ENCODE results near the gene SLC26A11.
"Not testable (repeated sequence)": the region's sequence is repeated elsewhere in the genome, so short reads cannot be mapped to it uniquely, and the experiment has no call there.

Gene SLC26A11

DNA sequence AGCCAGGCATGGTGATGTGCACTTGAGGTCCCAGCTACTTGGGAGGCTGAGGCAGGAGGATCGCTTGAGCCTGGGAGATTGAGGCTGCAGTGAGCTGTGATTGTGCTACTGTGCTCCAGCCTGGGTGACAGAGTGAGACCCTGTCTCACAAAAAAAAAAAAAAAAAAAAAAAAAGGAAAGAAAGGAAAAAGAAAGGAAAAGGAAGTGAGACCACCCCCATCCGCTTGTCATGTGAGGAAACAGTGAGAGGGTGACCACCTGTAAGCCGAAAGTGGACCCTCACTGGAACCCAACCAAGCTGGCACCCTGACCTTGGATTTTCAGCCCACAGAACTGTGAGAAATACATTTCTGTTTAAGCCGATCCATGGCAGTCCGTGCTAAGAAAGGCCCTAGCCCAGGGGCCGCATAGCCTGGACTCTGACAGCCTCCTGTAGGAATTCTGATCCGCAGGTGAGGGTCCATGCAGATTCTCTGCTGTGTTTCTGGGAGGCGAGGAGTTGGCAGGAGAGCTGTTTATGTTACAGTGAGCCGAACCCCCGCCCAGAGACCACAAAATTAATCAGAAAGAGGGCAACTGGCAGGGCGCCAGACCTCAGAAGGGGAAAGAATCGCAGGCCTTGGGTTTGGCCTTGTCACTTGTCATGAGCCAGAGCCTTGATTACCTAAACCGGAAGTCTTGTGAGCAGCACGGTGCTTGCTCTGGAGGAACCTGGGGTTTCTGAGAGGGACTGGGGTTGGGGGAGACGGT lies 1.0 kb upstream of the SLC26A11 start:
- peak; percentile 97 for DNase-seq

DNA sequence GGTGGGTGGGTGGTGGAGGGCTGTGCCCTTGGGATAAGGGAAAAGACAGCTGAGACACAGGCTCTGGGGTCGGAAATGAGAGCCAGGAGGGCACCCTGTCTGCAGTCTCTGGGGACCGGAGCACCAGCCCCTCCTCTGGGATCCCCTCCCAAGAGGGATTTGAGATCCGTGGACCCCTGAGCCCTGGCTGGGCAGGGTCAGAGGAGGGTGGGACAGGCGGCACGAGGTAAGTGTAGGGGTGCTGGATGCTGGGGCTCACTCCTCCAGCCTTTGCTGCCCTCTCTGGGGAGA lies 519 bp upstream of the SLC26A11 start:
- DNase-seq, result no peak

- no peak for DNase-seq
Observed at GRCh38 chr17:80220736-80221215, 549 bp downstream of the SLC26A11 start.

DNA sequence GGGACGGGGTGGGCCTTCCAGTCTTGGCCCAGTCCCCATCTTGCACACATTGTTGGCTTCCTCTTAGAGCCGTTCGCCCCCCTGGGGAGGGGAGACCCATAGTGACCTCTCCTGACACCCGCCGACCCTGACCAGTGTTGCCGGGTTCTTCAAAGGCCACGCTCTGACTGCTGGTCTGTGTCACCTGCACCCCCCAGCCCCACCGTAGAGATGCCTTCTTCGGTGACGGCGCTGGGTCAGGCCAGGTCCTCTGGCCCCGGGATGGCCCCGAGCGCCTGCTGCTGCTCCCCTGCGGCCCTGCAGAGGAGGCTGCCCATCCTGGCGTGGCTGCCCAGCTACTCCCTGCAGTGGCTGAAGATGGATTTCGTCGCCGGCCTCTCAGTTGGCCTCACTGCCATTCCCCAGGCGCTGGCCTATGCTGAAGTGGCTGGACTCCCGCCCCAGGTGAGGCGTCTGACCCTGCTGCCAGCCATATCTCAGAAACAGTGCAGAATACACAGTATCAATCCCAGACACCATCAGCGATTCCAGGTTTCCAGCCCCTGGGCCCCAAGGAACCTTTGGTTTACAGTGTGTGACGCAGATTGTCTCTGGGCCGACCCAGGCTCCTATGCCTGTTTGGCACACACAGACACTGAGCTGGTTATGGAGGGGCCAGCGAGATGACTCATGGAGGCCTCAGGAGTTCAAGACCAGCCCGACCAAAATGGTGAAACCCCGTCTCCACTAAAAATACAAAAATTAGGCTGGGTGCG lies 1.3 kb downstream of the SLC26A11 start:
- no peak for DNase-seq

DNA sequence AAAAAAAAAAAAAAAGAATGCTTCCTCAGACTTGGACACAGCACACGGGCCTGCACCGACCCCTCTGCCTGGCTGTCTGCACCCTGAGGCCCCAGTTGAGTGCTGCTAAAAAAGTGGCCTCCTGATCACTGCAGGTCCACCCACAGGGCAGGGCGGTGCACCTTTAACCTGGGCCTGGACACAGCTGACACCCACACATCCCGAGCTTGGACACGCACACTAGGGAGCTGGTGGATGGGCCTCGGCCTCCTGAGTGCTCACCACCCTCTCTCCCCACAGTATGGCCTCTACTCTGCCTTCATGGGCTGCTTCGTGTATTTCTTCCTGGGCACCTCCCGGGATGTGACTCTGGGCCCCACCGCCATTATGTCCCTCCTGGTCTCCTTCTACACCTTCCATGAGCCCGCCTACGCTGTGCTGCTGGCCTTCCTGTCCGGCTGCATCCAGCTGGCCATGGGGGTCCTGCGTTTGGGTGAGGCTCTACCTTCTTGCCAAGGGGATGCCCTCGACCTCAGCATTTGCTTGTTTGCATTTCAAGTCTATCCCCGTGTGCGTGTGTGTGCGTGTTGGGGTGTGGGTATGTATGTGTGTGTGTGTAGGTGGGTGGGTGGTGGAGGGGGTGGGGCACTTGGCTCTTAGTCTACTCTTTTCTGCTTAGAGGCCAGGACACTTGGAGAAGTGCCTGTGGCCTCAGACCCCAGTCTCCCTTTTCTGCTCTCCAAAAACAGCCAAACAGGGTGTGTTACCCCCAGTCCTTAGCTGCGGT lies 2.3 kb downstream of the SLC26A11 start:
- no peak for DNase-seq

DNA sequence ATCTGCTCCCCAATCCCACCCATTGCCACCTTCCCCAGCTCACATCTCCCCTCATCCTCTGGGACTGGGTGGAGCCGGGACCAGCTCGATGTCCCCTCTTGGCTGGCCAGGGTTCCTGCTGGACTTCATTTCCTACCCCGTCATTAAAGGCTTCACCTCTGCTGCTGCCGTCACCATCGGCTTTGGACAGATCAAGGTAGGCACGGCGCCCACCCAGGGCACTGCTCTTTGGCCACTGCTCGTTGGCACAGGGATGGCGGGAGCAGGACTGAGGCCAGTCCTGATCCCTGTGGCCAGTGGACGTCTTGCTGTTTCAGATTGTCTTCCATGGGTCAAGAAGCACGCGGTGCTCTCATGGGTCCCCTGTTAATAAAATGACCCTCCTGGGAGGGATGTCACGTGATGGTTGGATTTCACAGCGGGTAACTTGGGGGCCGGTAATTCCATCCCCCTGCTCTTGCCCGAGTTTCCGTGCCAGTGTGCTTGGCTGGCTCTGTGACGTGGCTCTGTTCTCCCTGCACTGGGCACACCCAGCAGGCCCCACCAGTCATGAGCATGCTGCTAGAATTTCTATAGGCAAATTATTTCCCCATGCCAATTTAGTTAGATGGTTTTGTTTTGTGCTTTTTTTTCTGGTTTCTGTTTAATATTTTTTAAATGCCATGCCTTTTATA lies 3.1 kb downstream of the SLC26A11 start:
- DNase-seq, result no peak

DNA sequence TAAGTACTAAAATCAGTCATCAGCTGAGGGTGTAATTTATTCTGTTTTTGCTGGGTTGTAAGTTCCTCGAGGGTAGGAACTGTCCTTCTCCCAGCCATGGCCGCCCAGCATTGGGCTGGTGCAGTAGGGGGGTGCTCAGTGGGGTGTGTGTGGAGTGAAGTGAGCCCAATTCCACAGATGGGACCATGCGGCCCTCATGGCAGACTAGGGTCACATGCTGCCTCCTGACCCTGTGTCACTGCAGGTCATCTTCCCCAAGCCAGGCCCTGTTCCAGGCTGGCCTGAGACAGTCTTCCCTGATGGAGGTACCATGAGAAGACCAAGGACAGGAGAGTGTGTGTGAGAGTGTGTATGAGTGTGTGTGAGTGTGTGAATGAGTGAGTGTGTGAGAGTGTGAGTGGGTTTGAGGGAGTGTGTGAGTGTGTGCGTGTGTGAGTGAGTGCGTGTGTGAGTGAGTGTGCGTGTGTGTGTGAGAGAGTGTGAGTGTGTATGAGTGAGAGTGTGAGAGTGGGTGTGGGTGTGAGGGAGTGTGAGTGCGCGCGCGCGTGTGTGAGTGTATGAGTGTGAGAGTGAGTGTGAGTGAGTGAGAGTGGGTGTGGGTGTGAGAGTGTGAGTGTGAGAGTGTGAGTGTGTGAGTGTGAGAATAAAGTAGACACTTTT lies 3.7 kb downstream of the SLC26A11 start:
- DNase-seq, result no peak

GRCh38 chr17:80224683-80225082 lies 4.5 kb downstream of the SLC26A11 start:
- DNase-seq, result no peak

- no peak for DNase-seq
Observed at GRCh38 chr17:80225230-80225629, 5.0 kb downstream of the SLC26A11 start.

DNA sequence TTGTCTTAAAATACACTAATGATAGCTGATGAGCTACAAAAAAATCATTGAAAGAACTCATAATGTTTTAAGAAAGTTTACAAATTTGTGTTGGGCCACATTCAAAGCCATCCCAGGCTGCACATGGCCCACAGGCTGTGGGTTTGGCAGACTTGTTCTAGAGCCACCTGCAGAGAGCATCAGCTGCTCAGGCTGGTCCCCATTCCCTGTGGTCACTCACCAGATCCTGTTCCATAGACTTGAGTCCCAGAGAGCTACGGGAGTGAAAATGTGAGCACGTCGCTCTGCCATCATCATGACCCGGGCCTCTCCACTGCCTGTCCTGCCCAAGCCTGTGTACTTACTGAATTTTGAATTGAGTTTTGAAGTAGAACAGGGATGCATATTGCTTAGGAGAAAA lies 6.9 kb downstream of the SLC26A11 start:
- no peak for DNase-seq

GRCh38 chr17:80227666-80228065 lies 7.4 kb downstream of the SLC26A11 start:
- DNase-seq, result no peak

- DNase-seq, result no peak
Observed at GRCh38 chr17:80228477-80228876, 8.2 kb downstream of the SLC26A11 start.

DNA sequence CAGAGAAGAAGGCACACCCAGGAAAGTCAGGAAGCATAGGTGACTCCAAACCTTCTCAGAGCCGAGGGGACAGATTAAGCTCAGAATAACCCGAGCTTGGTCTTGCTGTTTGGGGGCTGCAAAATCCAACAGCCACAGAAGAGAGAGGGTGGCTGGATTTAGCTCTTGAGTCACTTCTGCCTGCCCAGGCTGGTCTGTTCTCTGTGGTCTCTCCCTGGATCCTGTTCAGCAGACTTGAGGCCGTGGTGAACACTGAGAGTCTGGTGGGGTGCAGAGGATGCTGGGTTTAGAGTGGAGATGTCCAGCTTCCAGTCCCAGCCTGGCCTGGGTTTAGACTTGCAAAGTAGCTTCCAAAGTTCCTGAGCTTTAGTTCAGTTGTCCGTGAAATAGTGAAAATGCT lies 8.8 kb downstream of the SLC26A11 start:
- DNase-seq, result no peak

DNA sequence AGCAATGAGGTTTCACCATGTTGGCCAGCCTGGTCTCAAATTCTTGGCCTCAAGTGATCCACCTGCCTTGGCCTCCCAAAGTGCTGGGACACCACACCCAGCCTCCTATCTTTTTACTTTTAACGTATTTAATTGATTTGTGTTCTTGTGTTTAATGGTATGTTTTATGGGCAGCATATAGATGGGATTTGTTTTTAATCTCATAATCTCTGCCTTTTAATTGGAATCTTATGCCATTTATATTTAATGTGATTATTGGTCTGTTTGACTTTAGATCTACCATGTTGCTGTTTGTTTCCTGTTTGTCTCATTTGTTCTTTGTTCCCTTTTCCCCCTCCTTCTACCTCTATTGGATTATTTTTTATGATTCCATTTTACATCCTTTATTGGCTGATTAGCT lies 12.2 kb downstream of the SLC26A11 start:
- no peak for DNase-seq

GRCh38 chr17:80233202-80233601 lies 13.0 kb downstream of the SLC26A11 start:
- no peak for DNase-seq

DNA sequence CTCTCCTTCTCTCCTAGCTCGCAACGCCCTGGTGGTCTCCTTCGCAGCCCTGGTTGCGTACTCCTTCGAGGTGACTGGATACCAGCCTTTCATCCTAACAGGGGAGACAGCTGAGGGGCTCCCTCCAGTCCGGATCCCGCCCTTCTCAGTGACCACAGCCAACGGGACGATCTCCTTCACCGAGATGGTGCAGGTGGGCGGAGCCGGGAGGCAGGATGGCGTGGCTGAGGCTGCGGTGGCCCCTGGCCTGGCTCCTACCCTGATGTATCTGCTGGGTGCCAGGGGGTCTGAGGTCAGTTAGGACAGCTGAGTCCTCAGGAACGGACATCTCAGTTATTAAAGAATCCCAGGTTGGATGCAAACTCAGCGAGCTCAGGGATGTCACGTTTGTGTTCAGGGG lies 16.7 kb downstream of the SLC26A11 start:
- DNase-seq, result no peak

- no peak for DNase-seq
Observed at GRCh38 chr17:80237386-80237785, 17.2 kb downstream of the SLC26A11 start.

- DNase-seq, result no peak
Observed at GRCh38 chr17:80242505-80242904, 22.3 kb downstream of the SLC26A11 start.

- DNase-seq, result no peak
Observed at GRCh38 chr17:80243526-80244433, 23.6 kb downstream of the SLC26A11 start.

DNA sequence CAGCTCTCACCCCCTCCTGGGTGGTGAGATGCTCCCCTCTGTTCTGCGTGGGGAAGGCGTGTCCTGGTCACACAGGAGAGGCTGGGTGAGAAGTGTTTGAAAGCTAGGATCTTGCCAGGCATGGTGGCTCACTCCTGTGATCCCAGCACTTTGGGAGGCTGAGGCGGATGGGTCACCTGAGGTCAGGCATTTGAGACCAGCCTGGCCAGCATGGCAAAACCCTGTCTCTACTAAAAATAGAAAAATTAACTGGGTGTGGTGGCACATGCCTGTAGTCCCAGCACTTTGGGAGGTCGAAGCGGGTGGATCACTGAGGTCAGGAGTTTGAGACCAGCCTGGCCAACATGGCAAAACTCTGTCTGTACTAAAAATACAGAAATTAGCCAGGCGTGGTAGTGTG lies 24.2 kb downstream of the SLC26A11 start:
- not testable (repeated sequence) for DNase-seq

DNA sequence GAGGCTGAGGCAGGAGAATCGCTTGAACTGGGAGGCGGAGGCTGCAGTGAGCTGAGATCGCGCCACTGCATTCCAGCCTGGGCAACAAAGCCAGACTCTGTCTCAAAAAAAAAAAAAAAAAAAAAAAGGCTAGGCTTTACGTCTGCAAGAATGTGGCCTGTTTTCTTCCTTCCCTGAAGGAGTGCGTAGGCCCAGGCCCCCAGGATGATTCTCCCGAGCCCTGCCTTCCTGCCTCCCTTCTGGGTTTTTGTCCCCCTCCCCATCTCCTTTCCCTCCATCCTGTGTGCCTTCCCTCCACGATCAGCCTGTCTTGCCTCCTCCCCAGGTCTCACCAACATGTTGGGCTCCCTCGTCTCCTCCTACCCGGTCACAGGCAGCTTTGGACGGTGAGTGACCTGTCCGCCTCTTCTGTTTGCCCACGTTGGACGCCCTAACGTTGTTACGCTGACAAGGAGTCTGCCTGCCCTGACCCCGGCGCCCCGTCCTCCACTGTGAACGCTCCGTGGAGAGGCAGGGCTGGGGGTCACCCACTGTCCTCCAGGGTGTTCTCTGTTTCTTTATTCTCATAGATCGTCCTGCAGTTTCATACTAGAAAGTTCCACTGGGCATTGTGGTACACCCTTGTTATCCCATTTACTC lies 24.8 kb downstream of the SLC26A11 start:
- DNase-seq, result no peak
